Prostate gland (tissue), 2 donors: ENCODE data around the gene CFAP90.

Experiments
- CTCF ChIP-seq, 4 experiments: fragments of 200-600 bp in 2 of 4; fragments of 450-650 bp in 2 of 4; sonication (generic) in 2 of 4; IDR thresholded peaks; 1 replicate in 3 of 4; 2 replicates in 1 of 4; pipeline ENCODE4 v1.5.1; 2016 to 2019; ENCODE audit warnings: antibody characterized with exemption in 4 of 4, mild to moderate bottlenecking in 2 of 4, moderate library complexity in 2 of 4
- POLR2A ChIP-seq: fragments of 450-650 bp; IDR thresholded peaks from one replicate; pipeline ENCODE4 v1.6.1; 2016; ENCODE audit warnings: antibody characterized with exemption, mild to moderate bottlenecking

- TF ChIP-seq CTCF (IDR thresholded peaks at IDR 0.05) (no peak), POLR2A (no peak)
Observed at GRCh38 chr5:7814816-7815215, 36.1 kb downstream of the CFAP90 start.
